ENCODE results near the gene PLEKHG4B.
A peak's percentile ranks its signal among the peaks of the same experiment; 100 is the strongest.
"Not testable (repeated sequence)": the region's sequence is repeated elsewhere in the genome, so short reads cannot be mapped to it uniquely, and the experiment has no call there.

Gene PLEKHG4B

GRCh38 chr5:199950-200645 lies 108.1 kb downstream of the PLEKHG4B start:
- DNase-seq (ENCODE audit: low spot score): no peak

GRCh38 chr5:200985-201384 lies 109.0 kb downstream of the PLEKHG4B start:
- DNase-seq (ENCODE audit: low spot score): no peak

DNA sequence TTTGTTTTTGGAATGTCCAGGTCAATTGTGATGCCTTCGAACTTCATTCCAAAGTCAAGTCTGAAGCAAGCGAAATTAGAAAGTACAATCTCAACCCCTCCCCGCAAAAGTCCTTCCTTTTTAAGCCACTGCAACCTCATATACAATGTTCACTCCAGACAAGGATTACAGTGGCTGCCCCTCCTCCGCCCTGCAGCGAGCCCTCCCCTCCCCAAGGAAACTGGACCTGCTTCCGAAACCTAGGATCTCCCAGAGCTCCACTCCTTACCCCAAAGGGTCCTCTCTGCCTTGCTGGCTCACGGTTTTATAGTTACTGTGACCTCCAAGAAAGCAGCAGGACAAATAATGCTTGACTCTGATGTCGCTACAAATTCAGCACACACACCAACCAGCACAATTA lies 109.7 kb downstream of the PLEKHG4B start:
- no peak for DNase-seq (ENCODE audit: low spot score)

- DNase-seq (ENCODE audit: low spot score): no peak
Measured at GRCh38 chr5:203246-203930, 111.4 kb downstream of the PLEKHG4B start.

DNA sequence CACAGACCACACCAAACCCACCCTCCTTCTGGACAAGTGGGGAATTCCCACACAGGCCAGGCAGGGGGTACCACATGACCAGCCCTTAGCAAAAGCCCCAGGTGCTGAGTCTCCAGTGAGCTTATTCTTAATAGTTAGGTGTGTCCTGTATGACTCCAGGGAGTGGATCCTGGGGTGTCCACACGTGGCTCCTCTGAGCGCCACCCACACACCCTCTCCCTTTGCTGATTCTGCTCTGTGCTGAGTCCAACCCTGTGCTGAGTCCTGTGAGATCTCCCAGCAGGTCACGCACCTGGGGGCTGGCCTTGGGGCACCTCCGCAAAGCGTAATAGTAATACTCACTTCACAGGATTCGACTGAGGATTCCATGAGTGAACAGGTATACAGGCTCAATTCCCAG lies 112.0 kb downstream of the PLEKHG4B start:
- DNase-seq (ENCODE audit: low spot score): no peak

DNA sequence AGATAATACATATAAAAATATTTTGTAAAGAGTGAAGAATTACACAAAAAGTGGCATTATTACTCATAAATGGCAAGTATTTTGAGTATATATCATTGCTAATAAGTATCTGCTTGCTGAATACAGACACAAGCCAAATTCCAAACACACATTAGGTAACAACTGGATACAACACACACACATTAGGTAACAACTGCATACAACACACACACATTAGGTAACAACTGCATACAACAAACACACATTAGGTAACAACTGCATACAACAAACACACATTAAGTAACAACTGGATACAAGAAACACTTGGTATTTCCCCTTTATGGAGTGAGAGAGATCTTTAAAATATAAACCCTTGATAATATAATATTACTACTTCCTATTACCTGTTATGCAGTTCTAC lies 112.5 kb downstream of the PLEKHG4B start:
- DNase-seq (ENCODE audit: low spot score): no peak

GRCh38 chr5:204966-205670 lies 113.2 kb downstream of the PLEKHG4B start:
- DNase-seq (ENCODE audit: low spot score): no peak

- DNase-seq (ENCODE audit: low spot score): no peak
Measured at GRCh38 chr5:206406-206805, 114.4 kb downstream of the PLEKHG4B start.

DNA sequence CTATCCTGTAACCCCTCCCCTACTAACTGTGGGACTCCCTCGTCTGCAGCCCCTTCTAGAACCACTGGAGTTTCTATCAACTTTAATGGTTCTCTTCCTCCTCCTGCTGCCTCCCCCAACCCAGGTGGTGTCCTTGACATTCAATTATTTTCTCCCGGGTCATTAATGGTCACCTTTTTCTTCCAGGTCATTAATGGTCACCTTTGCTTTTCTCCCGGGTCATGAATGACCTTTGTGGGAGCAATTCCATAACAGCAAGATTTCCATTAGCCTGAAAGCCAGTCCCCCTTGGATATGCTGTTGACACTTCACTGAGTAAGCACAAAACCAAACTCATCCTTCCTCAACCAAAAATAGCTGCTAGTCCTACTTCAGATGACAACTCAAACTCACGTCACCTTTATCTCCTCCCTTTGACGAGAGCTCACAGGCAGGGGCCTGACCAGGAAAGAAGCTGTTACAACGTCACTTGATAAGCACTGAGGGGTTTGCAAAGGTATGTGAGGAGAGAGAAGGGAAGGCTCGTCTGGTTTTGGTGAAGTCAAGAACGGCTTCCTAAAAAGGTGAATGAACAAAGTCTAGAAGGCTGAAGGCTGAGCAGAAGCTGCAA lies 115.1 kb downstream of the PLEKHG4B start:
- DNase-seq (ENCODE audit: low spot score): no peak

GRCh38 chr5:207599-207998 lies 115.6 kb downstream of the PLEKHG4B start:
- DNase-seq (ENCODE audit: low spot score): no peak

DNA sequence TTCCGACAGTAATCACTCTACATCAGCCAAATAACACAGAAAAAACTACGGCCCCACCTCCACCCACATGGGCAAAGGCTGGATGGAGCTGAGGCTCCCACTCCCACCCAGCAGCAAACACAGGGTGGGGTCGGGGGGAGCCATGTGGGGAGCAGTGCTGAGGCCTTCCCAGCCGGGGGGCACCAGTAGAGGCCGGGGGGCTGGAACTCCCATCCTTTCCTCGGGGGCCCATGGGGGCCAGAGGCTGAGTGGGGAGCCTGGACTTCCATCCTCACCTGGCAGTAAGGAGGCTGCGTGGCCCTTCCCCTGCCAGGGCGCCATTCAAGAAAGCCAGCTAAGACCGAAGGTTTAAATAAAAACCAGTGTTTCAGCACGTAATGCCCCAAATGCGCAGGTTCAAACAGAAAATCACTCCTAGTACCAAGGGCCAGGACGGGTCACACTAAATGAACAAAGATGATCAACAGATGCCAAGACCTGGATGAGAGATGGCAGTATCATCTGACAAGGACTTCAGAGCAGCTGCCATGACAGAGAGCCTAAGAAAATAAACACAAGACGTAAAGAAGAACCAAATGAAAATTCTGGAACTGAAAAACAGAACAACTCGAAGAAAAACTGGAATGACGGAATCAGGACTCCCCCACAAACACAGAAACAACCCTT lies 116.6 kb downstream of the PLEKHG4B start:
- no peak for DNase-seq (ENCODE audit: low spot score)

DNA sequence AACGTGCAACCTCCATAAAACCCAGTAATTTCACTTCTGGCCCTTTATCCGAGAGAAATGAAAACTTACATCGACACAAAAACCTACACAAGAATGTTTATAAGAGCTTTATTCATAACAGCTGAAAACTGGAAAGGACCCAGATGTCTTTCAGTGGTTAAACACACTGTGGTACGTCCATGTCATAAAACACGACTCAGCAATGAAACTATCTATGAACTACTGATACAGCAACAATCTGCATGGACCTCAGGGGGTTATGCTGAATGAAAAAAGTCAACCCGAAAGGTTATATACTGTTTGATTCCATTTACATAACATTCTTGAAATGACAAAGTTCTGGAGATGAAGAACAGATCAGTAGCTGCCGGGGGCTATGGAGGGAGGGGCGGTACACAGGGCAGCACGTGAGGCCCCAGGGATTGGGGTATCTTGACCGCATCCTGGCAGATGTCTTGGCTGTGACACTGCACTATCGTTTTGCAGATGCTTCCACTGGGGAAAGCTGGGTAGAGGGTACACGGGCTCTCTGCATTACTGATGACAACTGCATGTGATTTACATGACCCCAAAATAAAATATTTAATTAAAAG lies 121.9 kb downstream of the PLEKHG4B start:
- DNase-seq (ENCODE audit: low spot score): no peak

DNA sequence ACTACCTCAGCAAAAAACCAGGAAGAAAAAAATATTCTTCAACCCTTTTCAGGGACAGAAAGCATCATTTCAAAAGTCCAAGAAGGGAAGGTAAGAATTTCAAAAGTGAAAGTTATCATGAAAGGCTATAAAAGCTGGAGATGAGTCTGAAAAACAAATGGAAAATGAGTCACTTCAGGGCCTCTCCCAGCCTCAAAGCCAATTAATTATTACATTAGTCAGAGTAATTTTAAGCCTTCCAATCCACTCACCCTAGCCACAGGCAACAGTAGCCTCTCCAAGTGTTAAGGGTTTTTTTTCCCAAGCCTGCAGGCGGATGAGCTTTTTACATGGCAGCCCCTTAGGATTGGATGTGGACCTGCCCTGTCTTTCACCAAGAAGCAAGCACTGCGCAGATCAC lies 123.3 kb downstream of the PLEKHG4B start:
- not testable (repeated sequence) for DNase-seq (ENCODE audit: low spot score)

- not testable (repeated sequence) for DNase-seq (ENCODE audit: low spot score)
Measured at GRCh38 chr5:216076-216475, 124.1 kb downstream of the PLEKHG4B start.

DNA sequence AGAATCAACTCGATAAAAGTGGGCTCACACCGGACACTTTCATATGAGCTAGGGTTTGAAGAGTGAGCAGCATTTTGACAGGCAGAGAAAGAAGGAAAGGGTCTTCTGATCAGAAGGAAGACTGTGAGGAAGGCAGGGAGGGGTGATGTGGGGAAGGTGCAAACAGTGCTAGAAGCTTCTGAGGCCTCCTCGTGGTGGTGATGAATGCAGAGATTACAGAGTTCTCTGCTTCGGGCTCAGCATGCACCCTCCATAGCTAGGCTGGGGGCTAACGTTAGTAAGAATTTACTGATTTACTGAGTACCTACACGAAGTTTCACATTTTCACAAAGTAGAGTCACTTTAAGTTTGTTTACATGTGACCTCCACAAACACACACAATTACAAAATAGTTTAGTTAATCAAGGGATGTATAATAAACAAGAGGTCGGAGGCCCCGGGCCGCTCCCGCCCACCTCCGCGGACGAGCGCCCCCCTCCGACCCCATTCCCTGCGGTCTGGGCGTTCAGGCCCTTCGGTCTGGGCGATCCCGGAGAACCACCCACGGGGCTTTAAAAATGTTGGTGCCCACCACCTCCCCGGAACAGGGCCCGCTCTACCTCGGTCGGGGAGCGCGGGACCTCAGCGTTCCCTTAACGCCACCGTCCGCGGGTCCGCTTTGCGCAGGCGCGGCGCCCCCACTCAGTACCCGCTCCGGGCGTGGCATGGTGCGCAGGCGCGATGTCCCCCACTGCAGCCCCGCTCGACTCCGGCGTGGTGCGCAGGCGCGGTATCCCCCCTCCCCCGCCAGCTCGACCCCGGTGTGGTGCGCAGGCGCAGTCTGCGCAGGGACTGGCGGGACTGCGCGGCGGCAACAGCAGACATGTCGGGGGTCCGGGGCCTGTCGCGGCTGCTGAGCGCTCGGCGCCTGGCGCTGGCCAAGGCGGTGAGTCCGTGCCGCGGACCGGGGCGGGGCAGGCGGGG lies 125.8 kb downstream of the PLEKHG4B start, which contains the start of the genes CCDC127 and SDHA:
Gene CCDC127, minus strand, starts transcription at position 660 of the 963 bp plus-strand sequence. CDS start 1,304 bp downstream, outside the sequence.
Gene SDHA, plus strand, starts transcription at position 827 of the 963 bp plus-strand sequence. Its CDS starts 36 bp downstream, at position 863.
- peak; percentile 94 for DNase-seq (ENCODE audit: low spot score)

GRCh38 chr5:218457-219291 lies 126.7 kb downstream of the PLEKHG4B start:
- peak; percentile 30 for DNase-seq (ENCODE audit: low spot score)

GRCh38 chr5:219460-219863 lies 127.5 kb downstream of the PLEKHG4B start:
- peak; percentile 35 for DNase-seq (ENCODE audit: low spot score)

DNA sequence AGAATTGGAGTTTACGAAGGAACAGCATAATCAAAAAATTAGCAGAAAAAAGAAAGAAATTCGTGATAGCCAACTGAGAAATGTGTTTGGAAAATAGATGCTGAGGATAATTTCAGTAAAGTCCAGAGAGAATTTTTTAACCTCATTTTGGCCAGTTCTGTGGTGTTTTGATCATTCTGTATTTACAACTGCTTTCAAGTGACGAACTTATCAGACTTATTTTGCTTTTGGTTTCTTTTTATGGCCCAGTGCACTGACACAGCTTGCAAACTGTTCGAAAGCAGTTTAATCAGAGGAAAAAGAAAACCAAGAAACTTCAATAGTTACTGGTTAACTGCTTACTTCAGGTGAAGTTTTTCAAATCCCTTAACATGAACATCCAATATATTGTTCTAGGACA lies 128.0 kb downstream of the PLEKHG4B start:
- no peak for DNase-seq (ENCODE audit: low spot score)

Data from Ammon's horn (tissue), 1 donor.